ENCODE measurements around the gene NDUFS3.

DNA sequence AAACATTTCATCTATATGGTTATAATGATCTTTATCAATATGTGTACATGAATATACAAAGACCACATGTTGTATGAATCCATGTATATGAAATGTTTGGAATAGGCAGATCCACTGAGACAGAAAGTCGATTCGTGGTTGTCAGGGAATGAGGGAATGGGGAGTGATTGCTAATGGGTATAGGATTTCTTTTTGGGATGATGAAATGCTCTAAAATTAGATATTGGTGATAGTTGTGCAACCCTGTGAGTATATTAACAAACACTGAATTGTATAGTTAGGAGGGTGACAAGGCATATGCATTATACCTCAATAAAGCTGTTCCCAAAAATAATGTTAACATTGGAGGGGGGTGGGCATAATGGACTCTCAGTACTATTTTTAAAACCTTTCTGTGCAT lies 18.4 kb upstream of the NDUFS3 start:
- TF ChIP-seq POLR2A (IDR thresholded peaks at IDR 0.05) = no peak
- TF ChIP-seq, protein P1, sequence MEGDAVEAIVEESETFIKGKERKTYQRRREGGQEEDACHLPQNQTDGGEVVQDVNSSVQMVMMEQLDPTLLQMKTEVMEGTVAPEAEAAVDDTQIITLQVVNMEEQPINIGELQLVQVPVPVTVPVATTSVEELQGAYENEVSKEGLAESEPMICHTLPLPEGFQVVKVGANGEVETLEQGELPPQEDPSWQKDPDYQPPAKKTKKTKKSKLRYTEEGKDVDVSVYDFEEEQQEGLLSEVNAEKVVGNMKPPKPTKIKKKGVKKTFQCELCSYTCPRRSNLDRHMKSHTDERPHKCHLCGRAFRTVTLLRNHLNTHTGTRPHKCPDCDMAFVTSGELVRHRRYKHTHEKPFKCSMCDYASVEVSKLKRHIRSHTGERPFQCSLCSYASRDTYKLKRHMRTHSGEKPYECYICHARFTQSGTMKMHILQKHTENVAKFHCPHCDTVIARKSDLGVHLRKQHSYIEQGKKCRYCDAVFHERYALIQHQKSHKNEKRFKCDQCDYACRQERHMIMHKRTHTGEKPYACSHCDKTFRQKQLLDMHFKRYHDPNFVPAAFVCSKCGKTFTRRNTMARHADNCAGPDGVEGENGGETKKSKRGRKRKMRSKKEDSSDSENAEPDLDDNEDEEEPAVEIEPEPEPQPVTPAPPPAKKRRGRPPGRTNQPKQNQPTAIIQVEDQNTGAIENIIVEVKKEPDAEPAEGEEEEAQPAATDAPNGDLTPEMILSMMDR (IDR thresholded peaks at IDR 0.05 in 4 of 5, conservative IDR thresholded peaks at IDR 0.05 in 1 of 5) = no peak

Data from gastrocnemius medialis (tissue), 4 donors.